Neutrophil (primary cell): ENCODE data around the gene ZNF460.
A peak's percentile ranks its signal among the peaks of the same experiment; 100 is the strongest.
"Not testable (repeated sequence)": the region's sequence is repeated elsewhere in the genome, so short reads cannot be mapped to it uniquely, and the experiment has no call there.

Experiments
- H3K27ac ChIP-seq: fragments of 200-600 bp; sonication (generic); 2 replicates; pipeline ENCODE4 v1.5.1; 2016; ENCODE audit warnings: mild to moderate bottlenecking, moderate library complexity
- H3K27me3 ChIP-seq: fragments of 200-600 bp; sonication (generic); 2 replicates; pipeline ENCODE4 v1.6.0; 2016; ENCODE audit warnings: mild to moderate bottlenecking
- H3K36me3 ChIP-seq: fragments of 200-600 bp; sonication (generic); 2 replicates; pipeline ENCODE4 v1.5.1; 2017
- H3K4me1 ChIP-seq, 2 experiments: fragments of 200-600 bp in 1 of 2; sonication (generic) in 1 of 2; 1 replicate in 1 of 2; 2 replicates in 1 of 2; pipeline versions ENCODE4 v1.5.1 to v1.6.1; 2013 to 2016; ENCODE audit warnings: low read depth in 1 of 2, low read length in 1 of 2, mild to moderate bottlenecking in 1 of 2, moderate library complexity in 1 of 2; ENCODE audit not compliant: control insufficient read depth in 1 of 2, insufficient read depth in 1 of 2
- H3K4me3 ChIP-seq, 2 experiments: fragments of 200-600 bp in 1 of 2; sonication (generic) in 1 of 2; 1 replicate in 1 of 2; 2 replicates in 1 of 2; pipeline ENCODE4 v1.5.1; 2013 to 2016; ENCODE audit warnings: low read depth in 1 of 2, low read length in 1 of 2, mild to moderate bottlenecking in 1 of 2, moderate library complexity in 1 of 2
- H3K9me3 ChIP-seq: fragments of 200-600 bp; sonication (generic); 2 replicates; pipeline ENCODE4 v1.5.1; 2016
- CTCF ChIP-seq: fragments of 200-600 bp; sonication (generic); IDR thresholded peaks from 2 replicates; pipeline ENCODE4 v1.5.1; 2016; ENCODE audit warnings: antibody characterized with exemption

ZNF460 gene

DNA sequence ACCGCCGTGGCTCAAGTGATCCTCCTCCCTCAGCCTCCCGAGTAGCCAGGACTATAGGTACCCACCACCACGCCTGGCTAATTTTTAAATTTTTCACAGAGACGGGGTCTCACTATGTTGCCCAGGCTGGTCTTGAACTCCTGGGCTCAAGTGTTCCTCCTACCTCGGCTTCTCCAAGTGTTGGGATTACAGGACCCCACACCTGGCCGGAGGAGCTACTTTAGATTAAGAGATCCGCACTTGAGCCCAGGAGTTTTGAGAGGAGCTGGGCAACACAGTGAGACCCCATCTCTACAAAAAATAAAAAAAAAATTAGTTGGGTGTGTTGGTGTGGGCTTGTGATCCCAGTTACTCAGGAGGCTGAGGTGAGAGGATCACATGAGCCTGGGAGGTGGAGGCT lies 9.0 kb upstream of the ZNF460 start:
- no peaks in the 10 kb centered on the region for H3K9me3 ChIP-seq
- H3K36me3 ChIP-seq, result no peaks in the 10 kb centered on the region
- H3K27me3 ChIP-seq, result no peaks in the 10 kb centered on the region
- H3K27ac ChIP-seq, result no peak overlapping the region
- no peak for TF ChIP-seq CTCF
- H3K4me3 ChIP-seq, result no peak overlapping the region
- no peaks in the 10 kb centered on the region for H3K4me1 ChIP-seq

- TF ChIP-seq CTCF, result no peak
- Histone ChIP-seq H3K9me3 (no peaks in the 10 kb centered on the region), H3K4me3 (no peak overlapping the region), H3K27ac (no peak overlapping the region), H3K36me3 (no peaks in the 10 kb centered on the region), H3K4me1 (no peaks in the 10 kb centered on the region), H3K27me3 (no peaks in the 10 kb centered on the region)
Measured at GRCh38 chr19:57273014-57273413, 7.3 kb upstream of the ZNF460 start.

DNA sequence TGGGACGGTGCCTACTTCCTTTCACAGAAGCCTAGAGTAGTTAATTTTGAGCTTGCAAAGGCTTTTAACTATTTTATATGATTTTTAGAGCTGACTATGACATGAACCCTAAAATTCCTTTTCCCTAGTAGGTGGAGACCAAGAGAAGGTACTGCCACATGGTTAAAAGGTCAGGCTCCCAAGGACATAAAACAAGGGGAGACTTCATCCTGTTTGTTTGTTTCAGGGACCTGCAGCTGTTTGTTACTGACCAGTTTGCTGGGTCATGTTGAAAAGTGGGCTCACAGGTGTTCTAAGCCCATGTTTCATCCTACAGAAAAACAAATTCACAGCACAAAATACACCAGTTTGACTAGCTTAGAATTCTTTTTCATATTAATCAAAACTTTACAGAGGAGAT lies 3.9 kb upstream of the ZNF460 start:
- Histone ChIP-seq H3K4me3 (no peak overlapping the region), H3K27ac (no peak overlapping the region), H3K36me3 (no peaks in the 10 kb centered on the region), H3K9me3 (no peaks in the 10 kb centered on the region), H3K27me3 (no peaks in the 10 kb centered on the region), H3K4me1 (peaks cover 17 to 18% of the 10 kb centered on the region in 2 experiments)
- TF ChIP-seq CTCF, result no peak

GRCh38 chr19:57278481-57278880 lies 1.8 kb upstream of the ZNF460 start:
- not testable (repeated sequence) for H3K36me3 ChIP-seq, H3K4me3 ChIP-seq, H3K9me3 ChIP-seq, H3K27ac ChIP-seq, H3K27me3 ChIP-seq
- H3K4me1 ChIP-seq, result peaks cover 22 to 23% of the 10 kb centered on the region in 2 experiments

DNA sequence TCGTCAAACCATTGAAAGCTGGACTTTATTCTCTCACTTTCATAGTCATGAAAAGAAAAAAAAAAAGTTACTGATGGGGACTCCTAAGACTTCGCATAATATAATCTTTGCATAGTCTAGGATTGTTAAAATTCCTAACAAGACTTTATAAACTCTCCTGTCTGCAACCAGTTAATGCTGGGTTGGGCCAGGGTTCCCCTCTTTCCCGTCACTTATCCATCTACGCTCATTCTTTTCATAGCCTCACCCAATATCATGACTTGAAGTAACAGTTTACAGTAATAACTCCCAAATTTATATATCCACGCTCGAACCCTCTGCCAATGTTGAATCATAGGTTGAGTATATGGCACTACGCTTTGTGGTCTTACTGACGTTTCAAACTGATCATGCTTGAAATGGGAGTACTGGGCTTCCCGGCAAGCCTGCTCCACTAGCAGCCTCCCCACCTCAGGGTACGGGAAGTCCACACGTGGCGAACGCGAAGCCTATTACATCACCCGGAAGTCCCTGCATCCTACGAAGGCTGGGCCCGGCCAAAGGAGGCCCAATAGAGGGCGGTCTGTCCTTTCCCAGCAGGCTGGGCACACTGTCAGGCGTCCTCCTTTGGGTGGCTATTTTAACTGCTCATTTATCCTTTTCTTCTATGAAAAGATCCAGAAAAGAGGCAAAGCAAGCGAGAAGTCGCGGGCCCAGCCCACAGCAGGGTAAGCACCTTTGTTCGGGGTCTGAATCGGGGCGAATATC lies 694 bp upstream of the ZNF460 start:
- Histone ChIP-seq H3K9me3 (no peaks in the 10 kb centered on the region), H3K27ac (peak overlapping the region; percentile 90), H3K36me3 (peaks cover 3% of the 10 kb centered on the region), H3K27me3 (no peaks in the 10 kb centered on the region), H3K4me3 (peak overlapping the region; percentile 88 to 99), H3K4me1 (peaks cover 22 to 23% of the 10 kb centered on the region in 2 experiments)
- no peak for TF ChIP-seq CTCF

DNA sequence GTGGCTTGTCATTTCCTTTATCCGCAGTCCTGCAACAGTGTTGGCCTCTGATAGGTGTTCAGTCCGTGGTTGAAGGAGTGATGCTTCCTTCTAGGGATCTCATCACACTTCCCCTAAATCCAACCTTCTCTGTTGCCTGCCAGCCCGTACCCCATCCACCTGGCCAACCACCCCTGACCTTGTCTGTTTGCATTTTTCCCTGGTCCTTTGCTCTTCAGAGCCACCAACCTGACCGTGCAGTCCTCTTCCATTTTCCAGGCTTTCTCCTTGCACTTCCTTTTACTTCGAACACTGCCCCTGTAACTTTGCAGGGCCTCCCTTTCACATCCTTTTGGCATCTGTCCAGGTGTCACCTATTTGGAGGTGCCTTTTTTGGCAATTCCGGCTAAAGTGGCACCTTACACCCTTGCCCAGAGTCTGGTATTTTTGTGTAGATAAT lies 696 bp downstream of the ZNF460 start:
- H3K27ac ChIP-seq, result peak overlapping the region; percentile 90

More for the DNA sequence above, 696 bp downstream of the ZNF460 start:
- Histone ChIP-seq H3K9me3 (no peaks in the 10 kb centered on the region), H3K4me1 (peaks cover 22 to 23% of the 10 kb centered on the region in 2 experiments), H3K27me3 (no peaks in the 10 kb centered on the region), H3K4me3 (peak overlapping the region; percentile 88 to 99), H3K36me3 (peaks cover 17% of the 10 kb centered on the region)
- no peak for TF ChIP-seq CTCF
